ENCODE results near the gene CHDH.

CHDH gene

GRCh38 chr3:53850895-53851294 lies 4.7 kb upstream of the CHDH start:
- DNase-seq = no peak

- no peak for DNase-seq
These were observed 3.7 kb upstream of the CHDH start for GRCh38 chr3:53849916-53850315.

GRCh38 chr3:53846851-53847155 lies 584 bp upstream of the CHDH start:
- DNase-seq = no peak

- DNase-seq = peak in 1 of 56 donors; percentile 44
These were observed 412 bp downstream of the CHDH start for GRCh38 chr3:53845881-53846133.

- DNase-seq = peak in 26 of 56 donors; percentile 7 to 60 (median 35)
These were observed 927 bp downstream of the CHDH start for GRCh38 chr3:53845103-53845880.

GRCh38 chr3:53844262-53845102 lies 1.7 kb downstream of the CHDH start:
- peak in 19 of 56 donors; percentile 13 to 46 (median 23) for DNase-seq

- DNase-seq = no peak
These were observed 2.7 kb downstream of the CHDH start for GRCh38 chr3:53843195-53844177.

- peak in 53 of 56 donors; percentile 5 to 92 (median 72) for DNase-seq
These were observed 3.6 kb downstream of the CHDH start for GRCh38 chr3:53842436-53843194.

- DNase-seq = no peak
These were observed 4.9 kb downstream of the CHDH start for GRCh38 chr3:53841296-53841695.

GRCh38 chr3:53837331-53837730 lies 8.9 kb downstream of the CHDH start:
- DNase-seq = no peak

- no peak for DNase-seq
These were observed 9.9 kb downstream of the CHDH start for GRCh38 chr3:53836084-53836872.

GRCh38 chr3:53835257-53835656 lies 11.0 kb downstream of the CHDH start:
- no peak for DNase-seq

GRCh38 chr3:53834429-53835095 lies 11.7 kb downstream of the CHDH start:
- DNase-seq = no peak

GRCh38 chr3:53833700-53834099 lies 12.5 kb downstream of the CHDH start:
- no peak for DNase-seq

GRCh38 chr3:53833053-53833645 lies 13.1 kb downstream of the CHDH start:
- no peak for DNase-seq

GRCh38 chr3:53830944-53831343 lies 15.3 kb downstream of the CHDH start:
- DNase-seq = no peak

- DNase-seq = no peak
These were observed 16.6 kb downstream of the CHDH start for GRCh38 chr3:53829605-53830004.

- DNase-seq = no peak
These were observed 17.6 kb downstream of the CHDH start for GRCh38 chr3:53828581-53828980.

- no peak for DNase-seq
These were observed 20.2 kb downstream of the CHDH start for GRCh38 chr3:53826048-53826447.
